HepG2 (cell line): ENCODE measurements around the gene TTC17. TPM values are rescaled to one million over a fixed set of nuclear protein-coding genes. Genes with fewer than 3 reads are reported as not detected.

Experiments used
- ATAC-seq: fragments of 200-7000 bp; cut with Tn5 transposase; 3 replicates; pipeline ENCODE4 v1.9.1; 2020; ENCODE audit warnings: mild to moderate bottlenecking, moderate library complexity
- BruUV-seq: library from RNA; stranded (reverse); fragments of 400-500 nt; replicated peaks from 2 replicates; lab custom pipeline; 2021; lab: Mats Ljungman, UMichigan
- CTCF ChIA-PET: fragments of 300-600 bp; formaldehyde crosslinking; extraction: SDS; loops from one replicate; lab custom pipeline; 2021; ENCODE audit warnings: low total read pairs, inconsistent platforms, low intra/inter-chr PET ratio; lab: Yijun Ruan, JAX
- POLR2A ChIA-PET: fragments of 350-600 bp; sonication (Branson Sonifier 250); formaldehyde crosslinking; loops from one replicate; lab custom pipeline; 2020; ENCODE audit warnings: antibody characterized with exemption, inconsistent platforms; lab: Yijun Ruan, JAX
- DNase-seq: peaks from one replicate; pipeline ENCODE4 v3.0.0-alpha.2; 2015; ENCODE audit warnings: low spot score
- FAIRE-seq: peaks from 3 replicates; lab custom pipeline; 2011; peaks lifted over from hg19 to GRCh38; lab: Jason Lieb, UNC
- H2AFZ ChIP-seq: one replicate; pipeline ENCODE4 v1.6.1; 2011; ENCODE audit warnings: low read length, inconsistent platforms
- H3K27ac ChIP-seq: fragments of 300-600 bp; 3 replicates; pipeline ENCODE4 v1.8.0; 2011; ENCODE audit warnings: mixed run types, mild to moderate bottlenecking, mixed read lengths, low read length, inconsistent platforms; ENCODE audit not compliant: insufficient read depth; ENCODE audit errors: extremely low read length
- H3K27me3 ChIP-seq, 2 experiments: fragments of 200-600 bp in 1 of 2; 2 replicates in 1 of 2; 3 replicates in 1 of 2; pipeline versions ENCODE4 v1.6.0 to v1.8.0; 2011; ENCODE audit warnings: low read length in 2 of 2, mild to moderate bottlenecking in 2 of 2, moderate library complexity in 2 of 2, inconsistent platforms in 1 of 2; ENCODE audit not compliant: insufficient read depth in 2 of 2, control insufficient read depth in 1 of 2
- H3K36me3 ChIP-seq, 2 experiments: fragments of 200-600 bp in 1 of 2; replicated peaks in 1 of 2; 2 replicates in 1 of 2; 3 replicates in 1 of 2; pipeline versions ENCODE4 v1.5.1 to v1.8.0; 2011; ENCODE audit warnings: low read length in 2 of 2, inconsistent platforms in 1 of 2; ENCODE audit not compliant: insufficient read depth in 2 of 2, control insufficient read depth in 1 of 2
- H3K4me1 ChIP-seq: 2 replicates; pipeline ENCODE4 v1.5.1; 2012; ENCODE audit warnings: low read length, inconsistent platforms; ENCODE audit not compliant: insufficient read depth
- H3K4me2 ChIP-seq: 2 replicates; pipeline ENCODE4 v1.6.0; 2011; ENCODE audit warnings: low read depth, low read length, inconsistent platforms
- H3K4me3 ChIP-seq, 3 experiments: fragments of 200-600 bp in 1 of 3; sonication (generic), shearing (Covaris generic) in 1 of 3; replicated peaks in 1 of 3; 2 replicates each; pipeline ENCODE4 v1.5.1; 2011 to 2016; ENCODE audit warnings: low read length in 3 of 3, inconsistent platforms in 2 of 3, low read depth in 2 of 3, mild to moderate bottlenecking in 2 of 3, control low read depth in 1 of 3, mixed read lengths in 1 of 3; ENCODE audit not compliant: insufficient read depth in 1 of 3
- H3K79me2 ChIP-seq: one replicate; pipeline ENCODE4 v1.6.1; 2011; ENCODE audit warnings: low read length, inconsistent platforms; ENCODE audit not compliant: insufficient read depth
- H3K9ac ChIP-seq: 2 replicates; pipeline ENCODE4 v1.6.0; 2011; ENCODE audit warnings: mild to moderate bottlenecking, low read depth, low read length, inconsistent platforms; ENCODE audit not compliant: insufficient read depth
- H3K9me3 ChIP-seq: 2 replicates; pipeline ENCODE4 v1.5.1; 2012; ENCODE audit warnings: mild to moderate bottlenecking, low read length
- H4K20me1 ChIP-seq: 2 replicates; pipeline ENCODE4 v1.6.0; 2011; ENCODE audit warnings: inconsistent platforms, mild to moderate bottlenecking, low read length, moderate library complexity; ENCODE audit not compliant: insufficient read depth
- HDAC1 ChIP-seq: sonication (generic); formaldehyde crosslinking; IDR thresholded peaks from 2 replicates; pipeline ENCODE4 v1.5.1; 2020; ENCODE audit warnings: mild to moderate bottlenecking, missing genetic modification reagents
- KLF16 ChIP-seq, 2 experiments: sonication (generic) in 1 of 2; formaldehyde crosslinking in 1 of 2; IDR thresholded peaks; 2 replicates each; pipeline versions ENCODE4 v1.6.1 to v1.8.0; 2016 to 2023; ENCODE audit warnings: missing genetic modification reagents in 2 of 2, missing compliant biosample characterization in 1 of 2
- MAFK ChIP-seq, 2 experiments: IDR thresholded peaks in 1 of 2; conservative IDR thresholded peaks in 1 of 2; 2 replicates each; pipeline ENCODE4 v1.6.1; 2011; ENCODE audit warnings: improper control_type of control experiment in 2 of 2, low read length in 2 of 2
- NFAT5 ChIP-seq: sonication (generic); formaldehyde crosslinking; IDR thresholded peaks from 2 replicates; pipeline ENCODE4 v1.4.0; 2020; ENCODE audit warnings: missing genetic modification reagents
- ONECUT2 ChIP-seq: sonication (generic); formaldehyde crosslinking; IDR thresholded peaks from 2 replicates; pipeline ENCODE4 v1.4.0; 2020; ENCODE audit warnings: missing genetic modification reagents
- SIX1 ChIP-seq: sonication (generic); formaldehyde crosslinking; IDR thresholded peaks from 2 replicates; pipeline ENCODE4 v1.4.0; 2020; ENCODE audit warnings: missing genetic modification reagents, borderline replicate concordance
- SMYD3 ChIP-seq: sonication (generic); formaldehyde crosslinking; IDR thresholded peaks from 2 replicates; pipeline ENCODE4 v1.8.1; 2023; ENCODE audit warnings: mild to moderate bottlenecking, missing genetic modification reagents
- ZNF546 ChIP-seq: sonication (generic); formaldehyde crosslinking; conservative IDR thresholded peaks from 2 replicates; pipeline ENCODE4 v1.8.1; 2023; ENCODE audit warnings: mild to moderate bottlenecking, missing genetic modification reagents
- ZNF570 ChIP-seq: sonication (generic); formaldehyde crosslinking; IDR thresholded peaks from 2 replicates; pipeline ENCODE4 v1.4.0; 2020; ENCODE audit warnings: mild to moderate bottlenecking, missing genetic modification reagents, borderline replicate concordance
- ZNF780A ChIP-seq: sonication (generic); formaldehyde crosslinking; IDR thresholded peaks from 2 replicates; pipeline ENCODE4 v1.8.0; 2022; ENCODE audit warnings: mild to moderate bottlenecking, missing genetic modification reagents, moderate library complexity
- WGBS: methylation state at CpG from one replicate; pipeline ENCODE4 v1.1.6; 2017; ENCODE audit warnings: low lambda C conversion rate; 5-methylcytosine and 5-hydroxymethylcytosine counted together
- in situ Hi-C: cut with HindIII; loops from 2 replicates; pipeline ENCODE4 v1.10.0; 2017; ENCODE audit warnings: low pct_unique_long_range_greater_than_20kb; ENCODE audit not compliant: extremely low pct_ligation_motif_present
- intact Hi-C: fragments of 100-400 bp; cut with micrococcal nuclease; formaldehyde crosslinking; loops from one replicate; pipeline ENCODE4 v1.10.0; 2022; ENCODE audit not compliant: unreplicated experiment
- polyA plus RNA-seq, 8 experiments: library from polyadenylated mRNA; depleted of rRNA in 3 of 8; stranded (reverse) in 7 of 8; unstranded in 1 of 8; fragments of >200 nt; fragmentation: Illumina TruSeq in 4 of 8; extraction: Trizol in 4 of 8; gene quantifications; 2 replicates each; pipeline versions ENCODE4 v1.2.1 to v1.2.3, GENCODE V29; 2011 to 2016; ENCODE audit warnings: low read depth in 4 of 8, missing spikeins in 1 of 8, mixed read lengths in 1 of 8; ENCODE audit not compliant: insufficient read depth in 1 of 8
- total RNA-seq, 5 experiments: library from RNA; depleted of rRNA; stranded (reverse); fragments of >200 nt; fragmentation: Illumina TruSeq; extraction: Trizol; gene quantifications; 2 replicates each; pipeline ENCODE4 v1.2.3, GENCODE V29; 2016; ENCODE audit warnings: low read depth in 1 of 5
- TF ChIP-seq, protein P1 (sequence below): sonication (generic); formaldehyde crosslinking; IDR thresholded peaks from 2 replicates; pipeline ENCODE4 v1.5.0; 2020; ENCODE audit warnings: mild to moderate bottlenecking, missing genetic modification reagents

TTC17 gene
- total and polyA plus RNA-seq, 2 of the 13 experiments (the other 11 are each of a cell fraction or from before 2014, with no cell fraction given) = 55.9 to 99.7 TPM

GRCh38 chr11:43492701-43493100 is 134.0 kb downstream of the TTC17 start:
- in situ Hi-C loops = no loop called here
- BruUV-seq = no TSS peak

DNA sequence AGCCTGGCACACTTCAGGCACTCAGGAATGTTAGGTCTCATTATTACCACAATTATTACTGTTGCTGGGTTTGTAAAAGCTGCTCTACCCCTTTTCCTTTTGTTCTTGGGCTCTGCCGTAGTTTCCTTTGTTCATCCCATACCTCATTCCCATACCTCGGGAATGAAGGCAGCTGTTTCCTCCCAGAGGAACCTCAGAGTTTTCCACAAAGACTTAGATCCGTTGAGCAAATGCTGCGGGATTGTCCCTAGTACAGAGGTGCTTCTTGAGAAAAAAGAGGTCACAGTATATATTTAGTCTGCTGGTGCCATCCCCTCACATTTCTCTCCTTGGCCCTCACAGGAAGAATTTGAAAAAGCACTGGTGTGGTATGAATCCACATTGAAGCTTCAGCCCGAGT is 134.7 kb downstream of the TTC17 start:
- Histone ChIP-seq H3K4me2 (no peak overlapping the region), H3K79me2 (no peaks in the 10 kb centered on the region), H3K27ac (no peak overlapping the region), H3K27me3 (no peaks in the 10 kb centered on the region; a peak in 1 of 5 replicates), H3K4me3 (no peak overlapping the region), H4K20me1 (no peaks in the 10 kb centered on the region), H2AFZ (no peak overlapping the region), H3K36me3 (peaks cover 10 to 41% of the 10 kb centered on the region in 2 experiments), H3K9me3 (no peaks in the 10 kb centered on the region), H3K9ac (no peak overlapping the region), H3K4me1 (peaks cover 11% of the 10 kb centered on the region)
- WGBS = 95% methylated on average over 5 of the region's 5 CpGs
- BruUV-seq = no TSS peak
- ATAC-seq (no peak), DNase-seq (no peak), FAIRE-seq (no peak)
- intact Hi-C loops = no loop called here
- ChIA-PET CTCF (no interaction called here), POLR2A (no interaction called here)
- TF ChIP-seq NFAT5 (no peak), ZNF546 (no peak), SMYD3 (CRISPR knock-in tag) (no peak), KLF16 (CRISPR knock-in tag; IDR thresholded peaks at IDR 0.05) (no peak), ZNF570 (no peak), ZNF780A (no peak), ONECUT2 (no peak), HDAC1 (CRISPR knock-in tag) (no peak)
- TF ChIP-seq, protein P1, sequence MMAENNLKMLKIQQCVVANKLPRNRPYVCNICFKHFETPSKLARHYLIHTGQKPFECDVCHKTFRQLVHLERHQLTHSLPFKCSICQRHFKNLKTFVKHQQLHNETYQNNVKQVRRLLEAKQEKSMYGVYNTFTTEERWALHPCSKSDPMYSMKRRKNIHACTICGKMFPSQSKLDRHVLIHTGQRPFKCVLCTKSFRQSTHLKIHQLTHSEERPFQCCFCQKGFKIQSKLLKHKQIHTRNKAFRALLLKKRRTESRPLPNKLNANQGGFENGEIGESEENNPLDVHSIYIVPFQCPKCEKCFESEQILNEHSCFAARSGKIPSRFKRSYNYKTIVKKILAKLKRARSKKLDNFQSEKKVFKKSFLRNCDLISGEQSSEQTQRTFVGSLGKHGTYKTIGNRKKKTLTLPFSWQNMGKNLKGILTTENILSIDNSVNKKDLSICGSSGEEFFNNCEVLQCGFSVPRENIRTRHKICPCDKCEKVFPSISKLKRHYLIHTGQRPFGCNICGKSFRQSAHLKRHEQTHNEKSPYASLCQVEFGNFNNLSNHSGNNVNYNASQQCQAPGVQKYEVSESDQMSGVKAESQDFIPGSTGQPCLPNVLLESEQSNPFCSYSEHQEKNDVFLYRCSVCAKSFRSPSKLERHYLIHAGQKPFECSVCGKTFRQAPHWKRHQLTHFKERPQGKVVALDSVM (CRISPR knock-in tag) = no peak
- in situ Hi-C loops = no loop called here

More at GRCh38 chr11:43492701-43493100, 134.0 kb downstream of the TTC17 start:
- peaks cover 11% of the 10 kb centered on the region for H3K4me1 ChIP-seq
- TF ChIP-seq SIX1 (CRISPR knock-in tag) = no peak
- 0 out of 4 replicates have a peak, but pooled peaks of 1 of the 2 experiments have one; percentile 13 for TF ChIP-seq MAFK (conservative IDR thresholded peaks at IDR 0.05 in 1 of 2, IDR thresholded peaks at IDR 0.05 in 1 of 2; ENCODE audit: low read length in 2 of 2)
- TF ChIP-seq, all 625 proteins: peak for 1
- no peak overlapping the region for H3K4me2 ChIP-seq
- no peaks in the 10 kb centered on the region for H3K9me3 ChIP-seq
- no peaks in the 10 kb centered on the region for H3K27me3 ChIP-seq
- DNase-seq (no peak), ATAC-seq (no peak), FAIRE-seq (no peak)
- H2AFZ ChIP-seq = no peak overlapping the region
- no peak overlapping the region for H3K4me3 ChIP-seq
- H4K20me1 ChIP-seq = no peaks in the 10 kb centered on the region
- ChIA-PET POLR2A (no interaction called here), CTCF (no interaction called here)
- H3K36me3 ChIP-seq = peaks cover 10 to 41% of the 10 kb centered on the region in 2 experiments
- intact Hi-C loops = no loop called here
- WGBS = 98% methylated on average over 5 of the region's 5 CpGs
- no peak overlapping the region for H3K9ac ChIP-seq
- H3K79me2 ChIP-seq = no peaks in the 10 kb centered on the region
- H3K27ac ChIP-seq = no peak overlapping the region
